Natural killer cell (primary cell): ENCODE data around the gene VPS26C. TPM values are rescaled to one million over a fixed set of nuclear protein-coding genes. Genes with fewer than 3 reads are reported as not detected.

Experiments used
- ATAC-seq, 3 donors: fragments of 150-1000 bp in 2 of 3; fragments of 200-7000 bp in 1 of 3; cut with Tn5 transposase; 1 replicate in 1 of 3; 2 replicates in 2 of 3; pipeline ENCODE4 v1.10.0; 2021; ENCODE audit warnings: mild to moderate bottlenecking in 2 of 3, moderate library complexity in 2 of 3
- DNase-seq, 2 donors: peaks; one replicate each; pipeline versions ENCODE4 v3.0.0 to v3.0.0-alpha.2; 2013 to 2021; ENCODE audit warnings: mixed read lengths in 1 of 2
- H3K27ac ChIP-seq: one replicate; pipeline ENCODE4 v1.5.1; 2013; ENCODE audit warnings: mild to moderate bottlenecking, low read length
- H3K27me3 ChIP-seq: one replicate; pipeline ENCODE4 v1.6.1; 2013; ENCODE audit warnings: low read length; ENCODE audit not compliant: control insufficient read depth, insufficient read depth
- H3K36me3 ChIP-seq: one replicate; pipeline ENCODE4 v1.6.1; 2013; ENCODE audit warnings: low read length; ENCODE audit not compliant: control insufficient read depth, insufficient read depth
- H3K4me1 ChIP-seq: one replicate; pipeline ENCODE4 v1.6.1; 2013; ENCODE audit warnings: low read length; ENCODE audit not compliant: control insufficient read depth, insufficient read depth
- H3K4me3 ChIP-seq: one replicate; pipeline ENCODE4 v1.5.1; 2013; ENCODE audit warnings: low read length
- H3K9me3 ChIP-seq: one replicate; pipeline ENCODE4 v1.6.1; 2013; ENCODE audit warnings: low read length; ENCODE audit not compliant: control insufficient read depth, insufficient read depth
- H3K27ac Mint-ChIP-seq, 2 donors: one replicate each; pipeline ENCODE4 v1.8.0; 2022; ENCODE audit warnings: mild to moderate bottlenecking in 2 of 2, mixed read lengths in 2 of 2, moderate library complexity in 1 of 2
- H3K27me3 Mint-ChIP-seq, 2 donors: one replicate each; pipeline ENCODE4 v1.8.0; 2022; ENCODE audit warnings: low read depth in 2 of 2, mixed read lengths in 2 of 2
- H3K36me3 Mint-ChIP-seq: one replicate; pipeline ENCODE4 v1.8.0; 2022; ENCODE audit warnings: mixed read lengths
- H3K4me1 Mint-ChIP-seq, 2 donors: one replicate each; pipeline ENCODE4 v1.8.0; 2022; ENCODE audit warnings: mixed read lengths in 2 of 2
- H3K4me3 Mint-ChIP-seq: one replicate; pipeline ENCODE4 v1.8.0; 2022; ENCODE audit warnings: mild to moderate bottlenecking, moderate library complexity, mixed read lengths
- H3K9me3 Mint-ChIP-seq, 2 donors: one replicate each; pipeline ENCODE4 v1.8.0; 2022; ENCODE audit warnings: mixed read lengths in 2 of 2
- CTCF ChIP-seq: fragments of 200-600 bp; IDR thresholded peaks from one replicate; pipeline ENCODE4 v1.8.0; 2022; ENCODE audit warnings: antibody characterized with exemption
- WGBS: methylation state at CpG from one replicate; pipeline ENCODE4 v1.1.7; 2013; ENCODE audit warnings: missing lambda C conversion rate; ENCODE audit not compliant: insufficient coverage; 5-methylcytosine and 5-hydroxymethylcytosine counted together
- intact Hi-C: fragments of 100-400 bp; cut with micrococcal nuclease; formaldehyde crosslinking; loops from one replicate; pipeline ENCODE4 v1.14.2; 2022
- total RNA-seq, 4 donors: library from RNA; stranded (reverse); fragments of 120-200 nt in 1 of 4; gene quantifications; one replicate each; pipeline versions ENCODE4 v1.2.3 to v1.2.4, GENCODE V29; 2013 to 2022

The VPS26C gene
- total RNA-seq, 3 donors from 2014 or later (not counting 1 experiment from before 2014, with no cell fraction given): 71.1 to 84.7 (median 72.2) TPM

GRCh38 chr21:37253991-37254390, 13.1 kb downstream of the VPS26C start:
- H3K4me1 Mint-ChIP-seq: peaks cover 42 to 59% of the 10 kb centered on the region in 2 donors
- no peak overlapping the region for H3K4me3 Mint-ChIP-seq
- H3K36me3 Mint-ChIP-seq: no peaks in the 10 kb centered on the region
- no peak for ATAC-seq
- no peaks in the 10 kb centered on the region for H3K9me3 ChIP-seq
- no peaks in the 10 kb centered on the region for H3K36me3 ChIP-seq
- no peak for DNase-seq
- H3K9me3 Mint-ChIP-seq: no peaks in the 10 kb centered on the region
- intact Hi-C loops: no loop called here
- H3K27me3 Mint-ChIP-seq: no peaks in the 10 kb centered on the region
- H3K27me3 ChIP-seq: no peaks in the 10 kb centered on the region
- no peak for TF ChIP-seq CTCF
- H3K27ac Mint-ChIP-seq: peak overlapping the region; percentile 17 to 22
- 96% methylated on average over 6 of the region's 6 CpGs for WGBS
- H3K27ac ChIP-seq: no peak overlapping the region
- no peak overlapping the region for H3K4me3 ChIP-seq
- H3K4me1 ChIP-seq: peaks cover 21% of the 10 kb centered on the region

GRCh38 chr21:37251294-37251634, 15.9 kb downstream of the VPS26C start:
- Mint-ChIP-seq H3K4me3 (no peak overlapping the region), H3K27me3 (no peaks in the 10 kb centered on the region), H3K27ac (no peak overlapping the region), H3K4me1 (peaks cover 45 to 61% of the 10 kb centered on the region in 2 donors), H3K9me3 (no peaks in the 10 kb centered on the region), H3K36me3 (no peaks in the 10 kb centered on the region)
- ATAC-seq (no peak), DNase-seq (no peak)
- Histone ChIP-seq H3K27ac (no peak overlapping the region), H3K27me3 (no peaks in the 10 kb centered on the region), H3K4me3 (no peak overlapping the region), H3K36me3 (no peaks in the 10 kb centered on the region), H3K4me1 (no peaks in the 10 kb centered on the region), H3K9me3 (no peaks in the 10 kb centered on the region)
- TF ChIP-seq CTCF: no peak
- 100% methylated on average over 1 of the region's 2 CpGs for WGBS
- intact Hi-C loops: no loop called here

- no peaks in the 10 kb centered on the region for H3K9me3 ChIP-seq
- no peak for TF ChIP-seq CTCF
- peak overlapping the region; percentile 17 to 53 for H3K27ac Mint-ChIP-seq
- H3K27me3 ChIP-seq: no peaks in the 10 kb centered on the region
- peaks cover 12% of the 10 kb centered on the region for H3K4me1 ChIP-seq
- no peak overlapping the region for H3K4me3 ChIP-seq
- ATAC-seq (no peak), DNase-seq (no peak)
- H3K4me3 Mint-ChIP-seq: no peak overlapping the region
- H3K36me3 Mint-ChIP-seq: no peaks in the 10 kb centered on the region
- intact Hi-C loops: no loop called here
- H3K27ac ChIP-seq: no peak overlapping the region
- peaks cover 64 to 76% of the 10 kb centered on the region in 2 donors for H3K4me1 Mint-ChIP-seq
- no peaks in the 10 kb centered on the region for H3K27me3 Mint-ChIP-seq
- no peaks in the 10 kb centered on the region for H3K36me3 ChIP-seq
- WGBS: no CpG with 5 or more reads among the region's 3 CpGs
- no peaks in the 10 kb centered on the region for H3K9me3 Mint-ChIP-seq
Observed at GRCh38 chr21:37249112-37249904, 17.8 kb downstream of the VPS26C start.

- WGBS: 100% methylated on average over 1 of the region's 1 CpG
- Histone ChIP-seq H3K4me3 (no peak overlapping the region), H3K36me3 (no peaks in the 10 kb centered on the region), H3K27ac (no peak overlapping the region), H3K9me3 (no peaks in the 10 kb centered on the region), H3K27me3 (no peaks in the 10 kb centered on the region), H3K4me1 (peaks cover 19% of the 10 kb centered on the region)
- Mint-ChIP-seq H3K4me3 (no peak overlapping the region), H3K27ac (peak overlapping the region in 1 of 2 donors; percentile 17), H3K36me3 (no peaks in the 10 kb centered on the region), H3K27me3 (no peaks in the 10 kb centered on the region), H3K4me1 (peaks cover 68 to 79% of the 10 kb centered on the region in 2 donors), H3K9me3 (no peaks in the 10 kb centered on the region)
- TF ChIP-seq CTCF: no peak
- DNase-seq (no peak), ATAC-seq (no peak)
- intact Hi-C loops: no loop called here
Observed at GRCh38 chr21:37248298-37248697, 18.8 kb downstream of the VPS26C start.
